SU-DHL-6 (cell line): ENCODE measurements around the gene KATNAL1.

Experiments
- H2AFZ ChIP-seq: fragments of 200-600 bp; sonication (generic); 2 replicates; pipeline ENCODE4 v1.6.1; 2014; ENCODE audit warnings: low read depth, mild to moderate bottlenecking, moderate library complexity, mixed read lengths, antibody characterized with exemption, low read length; ENCODE audit not compliant: severe bottlenecking
- H3F3A ChIP-seq: fragments of 200-600 bp; shearing (Covaris generic); 2 replicates; pipeline ENCODE4 v1.6.0; 2016; ENCODE audit warnings: antibody characterized with exemption, mild to moderate bottlenecking; ENCODE audit not compliant: insufficient read depth
- H3K27ac ChIP-seq: fragments of 200-600 bp; sonication (generic); 2 replicates; pipeline ENCODE4 v1.5.1; 2016; ENCODE audit warnings: low read depth, mild to moderate bottlenecking, low read length, moderate library complexity, mixed read lengths
- H3K27me3 ChIP-seq: fragments of 200-600 bp; sonication (generic), shearing (Covaris generic); 2 replicates; pipeline ENCODE4 v1.6.0; 2014; ENCODE audit warnings: mild to moderate bottlenecking, low read length
- H3K36me3 ChIP-seq: fragments of 200-600 bp; sonication (generic); 2 replicates; pipeline ENCODE4 v1.6.1; 2014; ENCODE audit warnings: mild to moderate bottlenecking, low read length, mixed read lengths
- H3K4me2 ChIP-seq: fragments of 300-600, 200-600 bp; shearing (Covaris generic), sonication (generic); 2 replicates; pipeline ENCODE4 v1.6.0; 2014; ENCODE audit warnings: low read length, low read depth, mild to moderate bottlenecking; ENCODE audit not compliant: poor library complexity, severe bottlenecking
- H3K4me3 ChIP-seq: fragments of 200-600 bp; sonication (generic); 2 replicates; pipeline ENCODE4 v1.5.1; 2014; ENCODE audit warnings: antibody characterized with exemption, low read length, mild to moderate bottlenecking, mixed read lengths; ENCODE audit not compliant: insufficient read depth, poor library complexity, severe bottlenecking
- H3K79me2 ChIP-seq: fragments of 200-600 bp; sonication (generic); 2 replicates; pipeline ENCODE4 v1.6.1; 2014; ENCODE audit warnings: mild to moderate bottlenecking, low read length, moderate library complexity; ENCODE audit not compliant: insufficient read depth
- H3K9ac ChIP-seq: fragments of 200-600 bp; sonication (generic); 2 replicates; pipeline ENCODE4 v1.7.0; 2014; ENCODE audit warnings: mild to moderate bottlenecking, low read length
- H3K9me2 ChIP-seq: fragments of 200-600 bp; sonication (generic); replicated peaks from 2 replicates; pipeline ENCODE4 v1.6.1; 2014; ENCODE audit warnings: low read length; ENCODE audit not compliant: insufficient read depth
- H3K9me3 ChIP-seq: fragments of 200-600 bp; sonication (generic); 2 replicates; pipeline ENCODE4 v1.6.1; 2014; ENCODE audit warnings: low read length, mixed read lengths; ENCODE audit not compliant: insufficient read depth
- H4K20me1 ChIP-seq: fragments of 200-600 bp; sonication (generic); 2 replicates; pipeline ENCODE4 v1.6.1; 2014; ENCODE audit warnings: low read depth, mild to moderate bottlenecking, antibody characterized with exemption, low read length, moderate library complexity, mixed read lengths
- CTCF ChIP-seq: fragments of 200-600 bp; sonication (generic); IDR thresholded peaks from one replicate; pipeline ENCODE4 v1.5.1; 2017; ENCODE audit warnings: antibody characterized with exemption, mild to moderate bottlenecking, low read length, moderate library complexity; ENCODE audit not compliant: insufficient read depth, poor library complexity, severe bottlenecking
- EZH2phosphoT487 ChIP-seq: fragments of 200-600 bp; sonication (generic), shearing (Covaris generic); conservative IDR thresholded peaks from 2 replicates; pipeline ENCODE4 v1.6.1; 2018; ENCODE audit warnings: mild to moderate bottlenecking, antibody characterized with exemption, low read length, moderate library complexity, mixed read lengths

KATNAL1 gene

GRCh38 chr13:30307194-30307970 lies at the start of gene KATNAL1:
Gene KATNAL1, minus strand, starts transcription at chr13:30307551. Its CDS starts 23,774 bp downstream, at chr13:30283777.
- H3K27me3 ChIP-seq, result no peaks in the 10 kb centered on the region
- H3K9ac ChIP-seq, result peak within 1 kb of the TSS; percentile 96
- peak within 1 kb of the TSS; percentile 83 for H2AFZ ChIP-seq
- H3F3A ChIP-seq, result peaks cover 23% of the 10 kb centered on the region
- no peaks in the 10 kb centered on the region for H3K9me3 ChIP-seq
- peak within 1 kb of the TSS; percentile 72 for H3K4me2 ChIP-seq
- no peak for TF ChIP-seq EZH2phosphoT487
- TF ChIP-seq CTCF, result no peak
- peak within 1 kb of the TSS; percentile 75 for H3K27ac ChIP-seq
- H3K9me2 ChIP-seq, result no peaks in the 10 kb centered on the region
- peaks cover 39% of the 10 kb centered on the region for H3K79me2 ChIP-seq
- H3K36me3 ChIP-seq, result no peaks in the 10 kb centered on the region
- H3K4me3 ChIP-seq, result peak within 1 kb of the TSS; percentile 97
- H4K20me1 ChIP-seq, result no peaks in the 10 kb centered on the region

- Histone ChIP-seq H3K79me2 (no peaks in the 10 kb centered on the region), H3K27ac (peak overlapping the region; percentile 25; the same call in 1 of the 2 replicates), H3K4me2 (no peak overlapping the region), H4K20me1 (no peaks in the 10 kb centered on the region), H2AFZ (no peak overlapping the region), H3K36me3 (peaks cover 11% of the 10 kb centered on the region), H3K4me3 (no peak overlapping the region), H3K9me2 (no peaks in the 10 kb centered on the region), H3K27me3 (no peaks in the 10 kb centered on the region), H3F3A (peaks cover 6% of the 10 kb centered on the region; the same call in 1 of the 2 replicates), H3K9ac (no peak overlapping the region), H3K9me3 (no peaks in the 10 kb centered on the region)
- TF ChIP-seq EZH2phosphoT487 (no peak), CTCF (no peak)
Observed at GRCh38 chr13:30355839-30356238, 48.5 kb upstream of the KATNAL1 start.

- TF ChIP-seq CTCF, result peak; percentile 59
- TF ChIP-seq EZH2phosphoT487, result no peak
- H2AFZ ChIP-seq, result no peak overlapping the region
- peaks cover 11% of the 10 kb centered on the region for H3K36me3 ChIP-seq
- H3K9me2 ChIP-seq, result no peaks in the 10 kb centered on the region
- H3K9ac ChIP-seq, result no peak overlapping the region
- no peak overlapping the region for H3K4me3 ChIP-seq
- H3K27ac ChIP-seq, result no peak overlapping the region
- H3K27me3 ChIP-seq, result no peaks in the 10 kb centered on the region
- H3F3A ChIP-seq, result peaks cover 6% of the 10 kb centered on the region; the same call in 1 of the 2 replicates
- no peaks in the 10 kb centered on the region for H3K9me3 ChIP-seq
- no peaks in the 10 kb centered on the region for H4K20me1 ChIP-seq
- no peaks in the 10 kb centered on the region for H3K79me2 ChIP-seq
- no peak overlapping the region for H3K4me2 ChIP-seq
Observed at GRCh38 chr13:30355384-30355699, 48.0 kb upstream of the KATNAL1 start.
